GM19372 (cell line): ENCODE measurements around the gene CRYBG1.
"Not testable (repeated sequence)": the region's sequence is repeated elsewhere in the genome, so short reads cannot be mapped to it uniquely, and the experiment has no call there.

Source experiments
- ATAC-seq: cut with Tn5 transposase; IDR thresholded peaks from one replicate; pipeline ENCODE4 v1.9.1; 2021; ENCODE audit warnings: mild to moderate bottlenecking, low read depth, moderate library complexity; ENCODE audit not compliant: unreplicated experiment

Gene CRYBG1

GRCh38 chr6:106540907-106541306, 180.4 kb downstream of the CRYBG1 start:
- ATAC-seq: no peak

GRCh38 chr6:106546261-106546690, 185.8 kb downstream of the CRYBG1 start:
- no peak for ATAC-seq

DNA sequence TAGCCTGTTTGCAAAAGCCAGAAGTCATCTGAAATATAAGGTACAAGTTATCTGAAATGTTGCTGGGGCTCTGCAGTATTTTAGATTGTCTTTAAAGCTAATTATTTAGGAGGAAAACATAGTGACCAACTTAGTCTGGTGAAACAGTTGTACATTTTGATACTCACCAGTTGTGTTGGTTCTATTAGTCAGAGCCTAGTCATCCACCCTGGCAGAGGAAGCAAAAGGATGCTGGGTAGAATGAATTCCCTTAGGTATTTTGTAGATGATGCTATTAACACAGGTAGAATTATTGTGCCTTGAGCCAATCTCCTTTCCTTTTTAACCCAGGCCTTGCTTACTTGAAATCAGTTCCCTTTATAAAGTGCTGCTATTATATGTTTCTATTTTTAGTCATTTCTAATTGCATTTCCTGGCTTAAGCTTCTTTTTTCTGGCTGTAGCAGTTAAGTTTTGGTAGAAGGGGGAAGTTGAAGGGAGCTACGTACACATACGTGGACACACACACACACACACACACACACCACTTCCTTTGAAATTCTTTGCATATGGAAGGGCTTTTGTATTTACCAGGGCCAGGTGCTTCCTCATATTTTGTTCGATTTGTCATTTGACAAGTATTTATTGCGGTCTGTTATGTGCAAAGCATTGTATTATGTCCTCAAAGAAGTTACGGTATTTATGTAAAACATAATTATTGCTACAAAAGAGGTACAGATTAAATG, 186.3 kb downstream of the CRYBG1 start:
- no peak for ATAC-seq

DNA sequence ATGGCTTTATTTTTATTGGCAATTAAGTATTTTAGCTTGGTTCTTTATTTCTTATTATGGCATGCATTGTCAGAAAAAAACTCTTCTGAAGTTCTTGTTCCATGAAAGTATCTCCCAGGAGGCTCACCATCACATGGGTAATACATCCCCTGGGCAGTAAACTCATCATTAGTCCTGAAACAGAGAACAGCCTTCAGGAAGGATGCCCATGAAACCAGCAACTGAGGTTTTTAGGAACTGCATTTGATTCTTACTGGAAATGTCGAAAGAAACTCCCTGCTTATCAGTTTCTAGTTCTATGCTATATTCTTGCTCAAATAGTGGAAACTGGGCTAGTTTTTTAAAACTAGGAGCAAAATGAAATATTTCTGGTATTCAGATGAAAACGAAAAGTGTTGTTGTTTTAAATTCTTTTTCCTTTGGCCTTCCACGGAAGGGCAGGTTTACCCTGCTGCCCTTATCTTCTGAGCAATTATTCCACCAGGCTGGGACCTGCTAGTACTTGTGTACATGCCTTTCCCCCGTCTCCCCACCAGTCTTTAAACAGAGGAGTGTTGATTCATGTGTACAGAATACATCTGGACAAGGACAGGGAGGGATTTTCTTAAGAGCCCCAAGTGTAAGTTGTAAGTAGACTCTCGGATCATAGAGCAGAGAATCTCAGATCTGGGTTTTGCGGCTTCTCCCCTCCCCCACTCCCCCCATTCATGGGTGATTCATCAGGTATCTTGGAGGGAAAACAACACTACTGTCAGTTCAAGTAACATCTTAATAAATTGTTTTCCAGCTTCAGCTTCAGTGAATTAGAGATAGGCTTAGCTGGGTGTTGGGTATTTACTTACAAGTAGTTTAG, 187.3 kb downstream of the CRYBG1 start:
- ATAC-seq: no peak

- ATAC-seq: not testable (repeated sequence)
These were observed 188.5 kb downstream of the CRYBG1 start for GRCh38 chr6:106548926-106549455.

DNA sequence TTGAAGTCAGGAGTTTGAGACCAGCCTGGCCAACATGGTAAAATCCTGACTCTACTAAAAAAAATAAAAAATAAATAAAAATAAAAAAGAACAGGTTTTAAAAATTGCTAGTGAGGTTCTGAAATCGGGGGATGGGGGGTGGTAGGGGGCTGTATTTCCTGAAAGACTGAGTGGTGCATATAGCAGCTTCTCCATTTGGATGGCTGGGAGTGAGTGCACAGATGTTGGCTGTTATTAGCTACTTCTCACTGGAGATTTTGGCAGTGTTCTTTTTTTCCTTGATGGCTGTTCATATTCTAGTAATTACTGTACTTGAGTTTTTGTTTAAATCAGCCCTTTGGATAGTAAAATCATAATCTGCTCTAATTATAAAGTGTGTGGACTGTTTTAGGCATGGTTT, 189.0 kb downstream of the CRYBG1 start:
- ATAC-seq: no peak

DNA sequence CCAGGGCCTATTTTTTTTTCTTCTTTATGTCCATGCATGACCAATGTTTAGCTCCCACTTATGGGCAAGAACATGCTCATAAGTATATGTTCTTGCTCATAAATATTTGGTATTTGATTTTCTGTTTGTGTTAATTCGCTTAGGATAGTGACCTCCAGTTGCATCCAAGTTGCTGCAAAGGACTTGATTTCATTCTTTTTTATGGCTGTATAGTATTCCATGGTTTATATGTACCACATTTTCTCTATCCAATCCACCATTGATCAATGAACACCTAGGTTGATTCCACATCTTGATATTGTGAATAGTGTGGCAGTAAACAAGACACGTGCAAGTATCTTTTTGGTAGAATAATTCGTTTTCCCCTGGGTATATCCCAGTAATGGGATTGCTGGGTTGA, 190.6 kb downstream of the CRYBG1 start:
- no peak for ATAC-seq

DNA sequence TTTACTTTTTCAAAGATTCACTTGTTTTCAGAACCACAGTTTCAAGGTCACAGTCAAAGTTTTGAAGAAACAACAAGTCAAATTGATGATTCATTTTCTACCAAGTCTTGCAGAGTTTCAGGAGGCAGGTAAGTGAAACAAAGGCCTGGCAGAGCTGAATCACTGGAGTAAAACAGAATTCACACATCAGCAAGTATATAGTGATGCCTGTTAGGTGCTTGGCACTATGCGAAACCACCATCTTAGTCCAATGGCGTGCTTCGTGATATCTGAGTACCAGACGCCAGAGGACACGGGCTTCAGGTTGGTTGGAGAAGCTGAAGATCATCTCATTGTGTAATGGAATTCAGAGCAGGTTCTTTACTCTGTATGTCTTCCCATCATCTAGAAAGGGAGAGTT, 192.9 kb downstream of the CRYBG1 start:
- no peak for ATAC-seq

DNA sequence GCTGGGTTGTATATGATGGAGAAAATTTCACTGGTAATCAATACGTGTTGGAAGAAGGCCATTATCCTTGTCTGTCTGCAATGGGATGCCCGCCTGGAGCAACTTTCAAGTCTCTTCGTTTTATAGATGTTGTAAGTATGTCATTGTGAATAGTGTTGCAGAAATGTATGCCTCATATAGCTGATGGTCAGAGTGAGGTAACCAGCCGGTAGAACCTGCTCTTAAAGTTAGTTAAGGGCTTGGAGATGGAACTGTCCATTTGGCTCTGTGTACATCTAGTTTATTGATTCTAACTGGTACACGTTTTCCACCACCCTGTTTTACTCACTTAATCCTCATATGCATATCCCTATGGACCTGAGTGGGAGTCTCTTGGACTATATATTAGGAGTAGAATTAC, 195.2 kb downstream of the CRYBG1 start:
- no peak for ATAC-seq

DNA sequence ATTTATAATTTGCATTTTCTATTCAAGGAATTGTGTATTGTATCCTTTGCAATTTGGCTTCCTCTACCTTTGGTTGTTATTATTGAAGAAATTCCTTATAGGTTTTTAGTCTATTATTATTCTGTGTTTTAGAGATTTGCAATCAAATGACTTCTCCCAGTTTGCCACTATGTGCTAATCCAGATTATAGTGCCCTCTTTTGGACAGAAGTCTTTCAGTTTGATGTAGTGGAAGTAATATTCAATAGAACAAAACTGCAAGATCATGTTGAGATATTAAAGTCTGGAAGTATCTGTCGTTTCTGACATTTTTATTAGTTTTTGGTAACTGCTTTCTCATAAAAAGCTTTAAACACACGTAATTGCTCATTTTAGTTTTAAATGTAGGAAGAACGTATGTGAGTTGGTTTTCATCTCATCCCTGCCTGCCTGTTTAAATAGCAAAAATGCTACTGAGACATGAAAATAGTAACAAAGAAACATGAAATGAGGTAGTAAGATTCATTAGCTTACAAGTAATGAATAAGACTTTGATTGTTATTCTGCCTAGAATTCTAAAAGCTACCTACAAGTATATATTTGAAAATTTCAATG, 195.9 kb downstream of the CRYBG1 start:
- no peak for ATAC-seq

GRCh38 chr6:106557837-106558236, 197.3 kb downstream of the CRYBG1 start:
- no peak for ATAC-seq

GRCh38 chr6:106558364-106558763, 197.8 kb downstream of the CRYBG1 start:
- no peak for ATAC-seq

- ATAC-seq: not testable (repeated sequence)
These were observed 199.1 kb downstream of the CRYBG1 start for GRCh38 chr6:106559659-106560058.

DNA sequence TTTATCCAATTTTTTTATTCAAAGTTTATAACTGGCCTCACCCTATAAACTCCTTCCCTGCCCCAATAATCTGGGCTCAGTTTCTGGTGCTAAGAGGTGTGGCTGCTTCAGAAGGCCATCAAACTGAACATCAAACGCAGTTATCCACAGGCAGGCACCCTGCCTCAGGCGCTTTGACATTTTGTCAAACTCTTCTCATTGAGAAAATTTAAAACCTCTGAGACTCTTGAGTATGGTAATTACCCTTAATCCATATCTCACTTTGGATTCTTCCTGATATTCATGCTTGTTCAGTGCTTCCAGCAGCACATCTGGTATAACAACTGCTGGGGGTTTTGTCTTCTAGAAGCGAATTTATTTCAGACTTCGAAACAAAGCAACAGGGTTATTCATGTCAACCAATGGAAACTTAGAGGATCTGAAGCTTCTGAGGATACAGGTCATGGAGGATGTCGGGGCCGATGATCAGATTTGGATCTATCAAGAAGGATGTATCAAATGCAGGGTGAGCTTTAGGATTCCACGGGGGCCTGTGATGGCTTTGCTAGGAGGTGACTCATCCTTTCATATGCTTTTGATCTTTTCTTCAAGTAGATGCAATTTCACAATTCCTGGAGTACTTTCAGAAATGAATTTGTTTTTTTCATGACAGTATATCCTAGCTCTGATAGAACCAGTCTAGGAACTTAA, 200.6 kb downstream of the CRYBG1 start:
- ATAC-seq: no peak

GRCh38 chr6:106561686-106562405, 201.3 kb downstream of the CRYBG1 start:
- no peak for ATAC-seq

- ATAC-seq: no peak
These were observed 203.1 kb downstream of the CRYBG1 start for GRCh38 chr6:106563614-106564013.

DNA sequence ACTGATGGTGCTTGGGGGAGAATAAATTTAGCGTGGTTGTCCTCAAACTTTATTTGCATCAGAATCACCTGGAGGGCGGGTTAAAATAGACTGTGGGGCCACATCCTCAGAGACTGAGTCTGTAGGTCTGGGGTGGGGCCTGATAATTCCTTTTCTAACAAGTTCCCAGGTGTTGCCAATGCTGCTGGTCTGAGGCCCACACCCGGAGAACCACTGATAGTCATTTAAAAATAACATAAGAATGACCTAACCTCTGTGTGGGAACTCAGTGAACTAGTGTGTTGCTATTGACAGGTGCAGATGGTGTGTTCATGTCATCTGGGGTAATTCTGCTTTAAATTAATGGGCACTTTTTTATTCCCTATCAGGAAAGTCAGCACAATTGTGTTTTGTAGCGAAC, 204.0 kb downstream of the CRYBG1 start:
- ATAC-seq: no peak

GRCh38 chr6:106568530-106568929, 208.0 kb downstream of the CRYBG1 start:
- no peak for ATAC-seq

DNA sequence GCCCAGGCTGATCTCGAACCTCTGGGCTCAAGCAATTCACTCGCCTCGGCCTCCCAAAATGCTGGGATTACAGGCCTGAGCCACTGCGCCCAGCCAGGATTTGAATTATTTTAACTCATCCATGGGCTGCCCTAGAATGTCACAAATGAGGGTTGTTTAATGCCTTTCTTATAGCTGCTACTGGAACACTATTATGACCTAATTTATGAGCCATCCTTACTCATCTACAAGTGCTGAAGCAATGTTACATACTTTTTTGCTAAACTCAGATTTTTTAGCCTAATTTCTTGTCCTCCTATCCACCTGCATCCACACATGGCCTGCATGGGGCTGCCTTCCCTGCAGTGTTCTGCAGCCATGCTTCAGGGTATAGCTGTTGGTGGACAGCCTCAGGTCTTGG, 208.9 kb downstream of the CRYBG1 start:
- ATAC-seq: no peak

DNA sequence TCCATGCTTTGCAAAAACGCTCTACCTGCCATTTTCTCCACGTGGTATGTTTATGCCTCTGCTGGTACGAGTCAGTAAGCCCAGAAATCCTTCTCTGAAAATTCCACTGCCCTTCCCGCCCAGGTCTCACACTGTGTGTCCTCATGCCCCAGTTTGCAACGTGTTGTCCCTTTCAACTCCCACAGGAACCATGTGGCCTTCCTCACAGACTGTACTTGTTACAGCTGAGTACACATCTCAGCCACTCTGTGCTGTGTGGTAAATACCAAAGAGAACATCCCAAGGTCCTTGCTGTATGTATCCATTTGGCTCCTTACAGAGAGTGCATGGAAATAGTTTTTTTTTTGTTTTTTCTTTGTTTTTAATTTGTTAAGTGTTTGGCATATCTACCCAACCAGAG, 211.9 kb downstream of the CRYBG1 start:
- no peak for ATAC-seq
